ENCODE data around the gene C12orf75.

C12orf75 gene

DNA sequence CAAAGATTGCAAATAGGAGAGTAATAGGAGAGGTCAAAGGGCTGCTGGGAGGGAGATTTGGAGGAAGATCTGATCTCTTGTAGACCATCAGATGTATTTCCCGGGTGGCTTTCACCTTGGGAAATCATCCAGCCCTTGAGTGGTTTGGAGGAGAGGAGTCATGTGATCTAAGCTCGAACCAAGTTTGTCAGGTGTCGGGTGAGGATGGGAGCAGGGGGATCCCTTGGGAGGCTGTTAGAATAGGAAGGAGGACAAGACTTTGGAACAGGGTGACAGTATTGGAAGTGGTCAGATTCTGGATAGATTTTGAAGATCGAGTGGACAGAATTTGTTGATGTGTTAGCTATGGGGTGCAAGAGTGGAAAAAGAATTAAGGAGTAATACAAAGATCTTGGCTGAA is 46.6 kb downstream of the C12orf75 start:
- peaks cover 2 to 11% of the 10 kb centered on the region in 2 experiments for H3K36me3 ChIP-seq (ENCODE audit: control insufficient read depth in 1 of 2, insufficient read depth in 2 of 2, low read length in 2 of 2)
- no peaks in the 10 kb centered on the region for H3K79me1 ChIP-seq (ENCODE audit: low read length)
- H2AK5ac ChIP-seq (ENCODE audit: low read length), result no peak overlapping the region
- no peak overlapping the region for H3K4me3 ChIP-seq (ENCODE audit: low read depth, low read length)
- H3K9ac ChIP-seq (ENCODE audit: low read length), result no peak overlapping the region
- H3K27ac ChIP-seq (ENCODE audit: low read depth, low read length), result no peak overlapping the region
- no peak overlapping the region for H3K4me2 ChIP-seq (ENCODE audit: low read length)
- H3K9me3 ChIP-seq (ENCODE audit: insufficient read depth, low read depth, low read length), result peaks cover 1% of the 10 kb centered on the region
- H3K14ac ChIP-seq (ENCODE audit: low read length), result no peak overlapping the region
- H3K4ac ChIP-seq (ENCODE audit: low read depth, low read length), result no peak overlapping the region
- no peaks in the 10 kb centered on the region for H3K27me3 ChIP-seq (ENCODE audit: insufficient read depth, low read length)
- no peaks in the 10 kb centered on the region for H3K79me2 ChIP-seq (ENCODE audit: control insufficient read depth, insufficient read depth, low read length, poor library complexity)
- H2AFZ ChIP-seq (ENCODE audit: insufficient read depth, low read length, poor library complexity), result no peak overlapping the region
- WGBS (ENCODE audit: extremely low coverage, insufficient coverage, insufficient read length), result no CpG with 5 or more reads among the region's 4 CpGs
- H3K4me1 ChIP-seq (ENCODE audit: control insufficient read depth in 1 of 2, insufficient read depth in 2 of 2, low read length in 2 of 2), result no peaks in the 10 kb centered on the region
- no peak for DNase-seq
- H2BK12ac ChIP-seq (ENCODE audit: low read length), result no peak overlapping the region
- no peak overlapping the region for H3K18ac ChIP-seq (ENCODE audit: low read length)
- H4K91ac ChIP-seq (ENCODE audit: low read depth, low read length), result no peak overlapping the region
- H2BK5ac ChIP-seq (ENCODE audit: low read depth, low read length, poor library complexity), result no peak overlapping the region
- no peak overlapping the region for H3K23ac ChIP-seq (ENCODE audit: low read length)
- no peak overlapping the region for H4K8ac ChIP-seq (ENCODE audit: low read depth, low read length)
- H2BK120ac ChIP-seq (ENCODE audit: insufficient read depth, low read length, poor library complexity), result no peak overlapping the region
- H4K12ac ChIP-seq (ENCODE audit: low read depth, low read length), result no peak overlapping the region

DNA sequence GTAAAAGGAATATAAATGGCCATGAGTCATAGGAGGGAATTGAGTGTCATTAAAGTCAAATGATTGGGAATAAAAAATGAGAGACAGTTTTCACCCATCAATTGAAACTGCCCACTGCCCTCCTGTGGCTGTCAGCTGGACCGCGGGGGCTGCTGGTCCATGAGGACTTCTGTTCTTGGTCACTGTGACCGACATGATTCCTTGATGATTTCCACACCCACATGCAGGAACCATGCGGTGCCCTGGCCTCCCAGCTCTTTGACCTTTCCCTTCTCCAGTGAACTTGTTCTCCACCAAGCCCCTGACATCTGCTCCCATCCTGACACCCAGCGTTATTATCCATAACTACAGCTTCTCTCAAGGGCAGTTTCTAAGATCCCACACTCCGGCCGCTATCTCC is 48.4 kb downstream of the C12orf75 start:
- H3K79me2 ChIP-seq (ENCODE audit: control insufficient read depth, insufficient read depth, low read length, poor library complexity), result no peaks in the 10 kb centered on the region
- H3K4me3 ChIP-seq (ENCODE audit: low read depth, low read length), result no peak overlapping the region
- DNase-seq, result peak; percentile 51 to 54
- no peak overlapping the region for H2BK12ac ChIP-seq (ENCODE audit: low read length)
- H2AFZ ChIP-seq (ENCODE audit: insufficient read depth, low read length, poor library complexity), result no peak overlapping the region
- no peak overlapping the region for H3K27ac ChIP-seq (ENCODE audit: low read depth, low read length)
- H3K18ac ChIP-seq (ENCODE audit: low read length), result no peak overlapping the region
- no peak overlapping the region for H2BK120ac ChIP-seq (ENCODE audit: insufficient read depth, low read length, poor library complexity)
- peaks cover 1% of the 10 kb centered on the region for H3K9me3 ChIP-seq (ENCODE audit: insufficient read depth, low read depth, low read length)
- no peak overlapping the region for H4K91ac ChIP-seq (ENCODE audit: low read depth, low read length)
- H3K79me1 ChIP-seq (ENCODE audit: low read length), result no peaks in the 10 kb centered on the region
- no peaks in the 10 kb centered on the region for H3K27me3 ChIP-seq (ENCODE audit: insufficient read depth, low read length)
- H3K4ac ChIP-seq (ENCODE audit: low read depth, low read length), result no peak overlapping the region
- no peak overlapping the region for H3K4me2 ChIP-seq (ENCODE audit: low read length)
- H3K23ac ChIP-seq (ENCODE audit: low read length), result no peak overlapping the region
- peaks cover 0 to 6% of the 10 kb centered on the region in 2 experiments for H3K36me3 ChIP-seq (ENCODE audit: control insufficient read depth in 1 of 2, insufficient read depth in 2 of 2, low read length in 2 of 2)
- no peak overlapping the region for H3K9ac ChIP-seq (ENCODE audit: low read length)
- H3K14ac ChIP-seq (ENCODE audit: low read length), result no peak overlapping the region
- no peak overlapping the region for H2BK5ac ChIP-seq (ENCODE audit: low read depth, low read length, poor library complexity)
- peaks cover 0 to 4% of the 10 kb centered on the region in 2 experiments for H3K4me1 ChIP-seq (ENCODE audit: control insufficient read depth in 1 of 2, insufficient read depth in 2 of 2, low read length in 2 of 2)
- WGBS (ENCODE audit: extremely low coverage, insufficient coverage, insufficient read length), result no CpG with 5 or more reads among the region's 7 CpGs
- no peak overlapping the region for H2AK5ac ChIP-seq (ENCODE audit: low read length)
- no peak overlapping the region for H4K12ac ChIP-seq (ENCODE audit: low read depth, low read length)
- no peak overlapping the region for H4K8ac ChIP-seq (ENCODE audit: low read depth, low read length)

DNA sequence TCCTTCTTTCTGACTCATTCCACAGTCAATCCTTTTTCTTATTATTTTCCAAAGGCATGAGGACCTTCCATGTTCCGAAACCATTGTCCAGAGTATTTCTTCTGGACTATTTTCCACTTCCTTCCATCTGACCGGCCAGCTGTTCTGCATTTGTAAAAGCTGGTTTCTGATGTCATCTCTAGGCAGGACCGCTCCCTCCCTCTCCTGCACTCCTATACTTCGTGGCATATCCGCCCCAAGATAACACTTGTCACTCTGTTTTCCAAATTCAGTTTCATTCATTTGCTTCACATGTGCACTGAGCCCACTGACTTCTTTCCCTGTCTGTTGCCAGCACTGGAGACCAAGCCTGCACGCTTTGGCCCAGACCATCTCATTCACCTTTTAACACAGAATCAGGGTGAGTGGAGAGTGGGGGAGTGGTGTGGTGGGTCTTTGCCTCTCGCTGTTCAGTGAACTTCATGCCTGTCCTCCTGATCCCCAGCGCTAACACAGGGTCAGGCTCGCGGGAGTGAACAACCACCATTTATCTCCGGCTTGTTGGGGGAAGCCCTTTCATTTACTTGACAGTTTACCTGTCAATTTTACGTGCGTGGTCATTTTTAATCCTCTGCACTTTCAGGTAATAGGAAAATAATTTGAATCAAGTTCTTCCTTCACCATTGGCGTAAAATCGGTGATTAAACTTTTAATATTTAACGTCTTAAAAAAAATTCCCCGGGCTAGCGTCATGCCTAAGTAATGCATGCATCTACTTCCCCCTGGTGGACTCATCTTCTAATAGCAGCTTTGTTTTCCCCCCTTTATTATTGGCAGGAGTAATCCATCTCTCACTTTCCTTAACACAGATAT is 52.5 kb downstream of the C12orf75 start:
- WGBS (ENCODE audit: extremely low coverage, insufficient coverage, insufficient read length), result no CpG with 5 or more reads among the region's 18 CpGs
- Histone ChIP-seq H4K8ac (ENCODE audit: low read depth, low read length) (no peak overlapping the region), H3K4ac (ENCODE audit: low read depth, low read length) (no peak overlapping the region), H3K9ac (ENCODE audit: low read length) (no peak overlapping the region), H3K27ac (ENCODE audit: low read depth, low read length) (no peak overlapping the region), H3K18ac (ENCODE audit: low read length) (no peak overlapping the region), H2BK12ac (ENCODE audit: low read length) (no peak overlapping the region), H2BK120ac (ENCODE audit: insufficient read depth, low read length, poor library complexity) (no peak overlapping the region), H3K4me2 (ENCODE audit: low read length) (peak overlapping the region; percentile 5), H2AFZ (ENCODE audit: insufficient read depth, low read length, poor library complexity) (peak overlapping the region; percentile 45), H3K23ac (ENCODE audit: low read length) (no peak overlapping the region), H2AK5ac (ENCODE audit: low read length) (no peak overlapping the region), H3K4me3 (ENCODE audit: low read depth, low read length) (no peak overlapping the region), H3K36me3 (ENCODE audit: control insufficient read depth in 1 of 2, insufficient read depth in 2 of 2, low read length in 2 of 2) (no peaks in the 10 kb centered on the region), H3K27me3 (ENCODE audit: insufficient read depth, low read length) (no peaks in the 10 kb centered on the region), H2BK5ac (ENCODE audit: low read depth, low read length, poor library complexity) (no peak overlapping the region), H3K79me2 (ENCODE audit: control insufficient read depth, insufficient read depth, low read length, poor library complexity) (no peaks in the 10 kb centered on the region), H4K12ac (ENCODE audit: low read depth, low read length) (no peak overlapping the region), H3K4me1 (ENCODE audit: control insufficient read depth in 1 of 2, insufficient read depth in 2 of 2, low read length in 2 of 2) (peaks cover 0 to 4% of the 10 kb centered on the region in 2 experiments), H4K91ac (ENCODE audit: low read depth, low read length) (no peak overlapping the region), H3K79me1 (ENCODE audit: low read length) (no peaks in the 10 kb centered on the region), H3K14ac (ENCODE audit: low read length) (peak overlapping the region; percentile 28), H3K9me3 (ENCODE audit: insufficient read depth, low read depth, low read length) (peaks cover 1% of the 10 kb centered on the region)
- peak; percentile 27 to 85 for DNase-seq

GRCh38 chr12:105384220-105384619 is 53.7 kb downstream of the C12orf75 start:
- no peak overlapping the region for H3K9ac ChIP-seq (ENCODE audit: low read length)
- no peak overlapping the region for H4K12ac ChIP-seq (ENCODE audit: low read depth, low read length)
- no peaks in the 10 kb centered on the region for H3K27me3 ChIP-seq (ENCODE audit: insufficient read depth, low read length)
- H3K4ac ChIP-seq (ENCODE audit: low read depth, low read length), result no peak overlapping the region
- WGBS (ENCODE audit: extremely low coverage, insufficient coverage, insufficient read length), result no CpG with 5 or more reads among the region's 6 CpGs
- no peak overlapping the region for H3K23ac ChIP-seq (ENCODE audit: low read length)
- H2AK5ac ChIP-seq (ENCODE audit: low read length), result no peak overlapping the region
- H3K79me1 ChIP-seq (ENCODE audit: low read length), result no peaks in the 10 kb centered on the region
- H3K4me3 ChIP-seq (ENCODE audit: low read depth, low read length), result no peak overlapping the region
- no peak overlapping the region for H3K18ac ChIP-seq (ENCODE audit: low read length)
- no peak overlapping the region for H4K8ac ChIP-seq (ENCODE audit: low read depth, low read length)
- H2BK5ac ChIP-seq (ENCODE audit: low read depth, low read length, poor library complexity), result no peak overlapping the region
- no peak for DNase-seq
- peaks cover 0 to 4% of the 10 kb centered on the region in 2 experiments for H3K4me1 ChIP-seq (ENCODE audit: control insufficient read depth in 1 of 2, insufficient read depth in 2 of 2, low read length in 2 of 2)
- no peaks in the 10 kb centered on the region for H3K36me3 ChIP-seq (ENCODE audit: control insufficient read depth in 1 of 2, insufficient read depth in 2 of 2, low read length in 2 of 2)
- no peak overlapping the region for H2AFZ ChIP-seq (ENCODE audit: insufficient read depth, low read length, poor library complexity)
- no peak overlapping the region for H2BK120ac ChIP-seq (ENCODE audit: insufficient read depth, low read length, poor library complexity)
- no peak overlapping the region for H3K27ac ChIP-seq (ENCODE audit: low read depth, low read length)
- no peaks in the 10 kb centered on the region for H3K79me2 ChIP-seq (ENCODE audit: control insufficient read depth, insufficient read depth, low read length, poor library complexity)
- H3K14ac ChIP-seq (ENCODE audit: low read length), result no peak overlapping the region
- H3K4me2 ChIP-seq (ENCODE audit: low read length), result no peak overlapping the region
- H3K9me3 ChIP-seq (ENCODE audit: insufficient read depth, low read depth, low read length), result peaks cover 1% of the 10 kb centered on the region
- no peak overlapping the region for H2BK12ac ChIP-seq (ENCODE audit: low read length)
- H4K91ac ChIP-seq (ENCODE audit: low read depth, low read length), result no peak overlapping the region
